ENCODE data around the gene STARD10. TPM values are rescaled to one million over a fixed set of nuclear protein-coding genes. Genes with fewer than 3 reads are reported as not detected.

The STARD10 gene
- total and polyA plus RNA-seq, 2 experiments from 2014 or later = 16.6 to 20.5 TPM

DNA sequence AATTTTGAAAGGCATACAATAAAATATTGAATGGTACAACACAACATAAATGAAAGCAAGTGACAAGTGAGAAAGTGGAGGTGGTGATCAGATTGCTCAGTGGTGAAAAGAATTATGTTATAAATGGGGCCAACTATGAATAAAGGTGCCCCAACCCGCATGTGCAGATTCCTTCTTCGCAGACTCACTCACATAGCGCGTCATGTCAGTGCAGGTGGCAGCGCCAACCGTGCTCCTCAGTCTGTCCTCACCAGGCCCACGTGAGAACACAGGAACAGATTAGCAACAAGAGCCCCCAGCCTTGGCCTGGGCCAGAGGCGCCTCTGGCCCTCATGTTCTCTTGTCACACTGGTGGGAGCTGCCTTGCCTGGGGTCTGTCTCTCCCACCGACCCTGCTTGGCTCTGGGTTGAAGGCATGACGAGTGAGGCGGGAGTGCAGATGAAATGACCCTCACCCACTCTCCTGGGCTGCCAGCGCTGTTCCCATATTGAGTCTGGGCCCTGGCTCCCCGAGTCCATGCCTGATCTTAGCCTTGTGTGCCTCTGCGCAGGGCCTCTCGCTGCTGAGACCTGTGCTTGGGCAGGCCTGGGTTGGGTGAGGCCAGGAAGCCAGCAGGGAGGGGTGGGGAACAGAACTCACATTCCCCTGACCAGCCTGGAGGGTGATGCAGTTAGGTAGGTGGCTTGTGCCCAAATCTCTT is 26.7 kb upstream of the STARD10 start (continued):
- TF ChIP-seq REST (IDR thresholded peaks at IDR 0.05; ENCODE audit: unreplicated experiment) (no peak), STAT1 (IDR thresholded peaks at IDR 0.05; ENCODE audit: unreplicated experiment) (no peak), NANOG (IDR thresholded peaks at IDR 0.05; ENCODE audit: borderline replicate concordance) (no peak), EZH2 (IDR thresholded peaks at IDR 0.05; ENCODE audit: low read depth, unreplicated experiment) (no peak), ZNF114 (CRISPR knock-in tag; IDR thresholded peaks at IDR 0.05) (no peak), CREB1 (CRISPR knock-in tag; IDR thresholded peaks at IDR 0.05; ENCODE audit: low read depth) (no peak), ZNF331 (CRISPR knock-in tag; IDR thresholded peaks at IDR 0.05; ENCODE audit: low read depth) (no peak), JUNB (IDR thresholded peaks at IDR 0.05; ENCODE audit: unreplicated experiment) (no peak), POLR2AphosphoS5 (IDR thresholded peaks at IDR 0.05; ENCODE audit: low read depth) (no peak), EZH2phosphoT487 (IDR thresholded peaks at IDR 0.05; ENCODE audit: unreplicated experiment) (no peak)
- TF ChIP-seq, protein P1, sequence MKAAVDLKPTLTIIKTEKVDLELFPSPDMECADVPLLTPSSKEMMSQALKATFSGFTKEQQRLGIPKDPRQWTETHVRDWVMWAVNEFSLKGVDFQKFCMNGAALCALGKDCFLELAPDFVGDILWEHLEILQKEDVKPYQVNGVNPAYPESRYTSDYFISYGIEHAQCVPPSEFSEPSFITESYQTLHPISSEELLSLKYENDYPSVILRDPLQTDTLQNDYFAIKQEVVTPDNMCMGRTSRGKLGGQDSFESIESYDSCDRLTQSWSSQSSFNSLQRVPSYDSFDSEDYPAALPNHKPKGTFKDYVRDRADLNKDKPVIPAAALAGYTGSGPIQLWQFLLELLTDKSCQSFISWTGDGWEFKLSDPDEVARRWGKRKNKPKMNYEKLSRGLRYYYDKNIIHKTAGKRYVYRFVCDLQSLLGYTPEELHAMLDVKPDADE (IDR thresholded peaks at IDR 0.05) = no peak

- H3K27me3 ChIP-seq (ENCODE audit: insufficient read depth) = peaks cover 24% of the 10 kb centered on the region
- Mint-ChIP-seq H3K36me3 (ENCODE audit: low read depth) (peaks cover 6% of the 10 kb centered on the region; the same call in 1 of the 3 replicates), H3K4me1 (peaks cover 26% of the 10 kb centered on the region), H3K27ac (no peak overlapping the region), H3K27me3 (ENCODE audit: insufficient read depth, low read depth, poor library complexity) (peaks cover 29% of the 10 kb centered on the region), H3K4me3 (no peak overlapping the region; the same call in 2 of the 3 replicates), H3K9me3 (no peaks in the 10 kb centered on the region)
- H3K4me1 ChIP-seq (ENCODE audit: insufficient read depth) = peaks cover 5% of the 10 kb centered on the region; the same call in 1 of the 2 replicates
- no peaks in the 10 kb centered on the region for H4K20me1 ChIP-seq (replicated peaks; ENCODE audit: insufficient read depth)
- ATAC-seq (no peak), DNase-seq (ENCODE audit: low spot score) (no peak)
- no peak overlapping the region for H3K4me3 ChIP-seq
- H3K79me2 ChIP-seq (replicated peaks; ENCODE audit: insufficient read depth) = no peaks in the 10 kb centered on the region
- H2AFZ ChIP-seq = no peak overlapping the region
- H3F3A ChIP-seq (replicated peaks; ENCODE audit: low read depth) = peaks cover 13% of the 10 kb centered on the region; the same call in 1 of the 2 replicates
- no peak overlapping the region for H3K4me2 ChIP-seq
- no peaks in the 10 kb centered on the region for H3K9me2 ChIP-seq (ENCODE audit: insufficient read depth)
- no peaks in the 10 kb centered on the region for H3K36me3 ChIP-seq (ENCODE audit: insufficient read depth)
- H3K27ac ChIP-seq (ENCODE audit: low read depth) = no peak overlapping the region
- TF ChIP-seq JUNB (IDR thresholded peaks at IDR 0.05; ENCODE audit: unreplicated experiment) = no peak
- TF ChIP-seq POLR2AphosphoS5 (IDR thresholded peaks at IDR 0.05; ENCODE audit: low read depth) = no peak
- TF ChIP-seq, protein P2, sequence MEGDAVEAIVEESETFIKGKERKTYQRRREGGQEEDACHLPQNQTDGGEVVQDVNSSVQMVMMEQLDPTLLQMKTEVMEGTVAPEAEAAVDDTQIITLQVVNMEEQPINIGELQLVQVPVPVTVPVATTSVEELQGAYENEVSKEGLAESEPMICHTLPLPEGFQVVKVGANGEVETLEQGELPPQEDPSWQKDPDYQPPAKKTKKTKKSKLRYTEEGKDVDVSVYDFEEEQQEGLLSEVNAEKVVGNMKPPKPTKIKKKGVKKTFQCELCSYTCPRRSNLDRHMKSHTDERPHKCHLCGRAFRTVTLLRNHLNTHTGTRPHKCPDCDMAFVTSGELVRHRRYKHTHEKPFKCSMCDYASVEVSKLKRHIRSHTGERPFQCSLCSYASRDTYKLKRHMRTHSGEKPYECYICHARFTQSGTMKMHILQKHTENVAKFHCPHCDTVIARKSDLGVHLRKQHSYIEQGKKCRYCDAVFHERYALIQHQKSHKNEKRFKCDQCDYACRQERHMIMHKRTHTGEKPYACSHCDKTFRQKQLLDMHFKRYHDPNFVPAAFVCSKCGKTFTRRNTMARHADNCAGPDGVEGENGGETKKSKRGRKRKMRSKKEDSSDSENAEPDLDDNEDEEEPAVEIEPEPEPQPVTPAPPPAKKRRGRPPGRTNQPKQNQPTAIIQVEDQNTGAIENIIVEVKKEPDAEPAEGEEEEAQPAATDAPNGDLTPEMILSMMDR (conservative IDR thresholded peaks at IDR 0.05; ENCODE audit: low read depth in 2 of 2) = no peak
- no peak for TF ChIP-seq ZNF331 (CRISPR knock-in tag; IDR thresholded peaks at IDR 0.05; ENCODE audit: low read depth)
- TF ChIP-seq NANOG (IDR thresholded peaks at IDR 0.05; ENCODE audit: borderline replicate concordance) = no peak
- TF ChIP-seq CREB1 (CRISPR knock-in tag; IDR thresholded peaks at IDR 0.05; ENCODE audit: low read depth) = no peak
- TF ChIP-seq EZH2phosphoT487 (IDR thresholded peaks at IDR 0.05; ENCODE audit: unreplicated experiment) = no peak
- TF ChIP-seq ZNF114 (CRISPR knock-in tag; IDR thresholded peaks at IDR 0.05) = no peak
- no peak for TF ChIP-seq EZH2 (IDR thresholded peaks at IDR 0.05; ENCODE audit: low read depth, unreplicated experiment)
- no peak for TF ChIP-seq STAT1 (IDR thresholded peaks at IDR 0.05; ENCODE audit: unreplicated experiment)
- no peak for TF ChIP-seq REST (IDR thresholded peaks at IDR 0.05; ENCODE audit: unreplicated experiment)
- TF ChIP-seq, protein P1 (IDR thresholded peaks at IDR 0.05) = no peak
Observed at GRCh38 chr11:72818971-72819370, 25.1 kb upstream of the STARD10 start.

Data from GM23338 (cell line).